Pancreas (tissue), 10 donors: ENCODE data around the gene RBM17. TPM values are rescaled to one million over a fixed set of nuclear protein-coding genes. Genes with fewer than 3 reads are reported as not detected.
A peak's percentile ranks its signal among the peaks of the same experiment; 100 is the strongest.
"Not testable (repeated sequence)": the region's sequence is repeated elsewhere in the genome, so short reads cannot be mapped to it uniquely, and the experiment has no call there.

Experiments used
- ATAC-seq, 4 donors: fragments of 200-7000 bp; cut with Tn5 transposase; one replicate each; pipeline versions ENCODE4 v1.8.0 to v1.9.1; 2020; ENCODE audit warnings: mild to moderate bottlenecking in 4 of 4, moderate library complexity in 4 of 4
- DNase-seq, 6 donors: peaks; one replicate each; pipeline ENCODE4 v3.0.0-alpha.2; 2020
- FAIRE-seq: peaks from 2 replicates; lab custom pipeline; 2012; peaks lifted over from hg19 to GRCh38; lab: Jason Lieb, UNC
- H3K27ac ChIP-seq, 4 donors: fragments of 200-600 bp; sonication (generic); 1 replicate in 3 of 4; 2 replicates in 1 of 4; pipeline versions ENCODE4 v1.5.0 to v1.8.0; 2020
- H3K27me3 ChIP-seq, 4 donors: fragments of 200-600 bp; one replicate each; pipeline ENCODE4 v1.8.0; 2021
- H3K36me3 ChIP-seq, 3 donors: fragments of 200-600 bp; sonication (generic) in 1 of 3; one replicate each; pipeline versions ENCODE4 v1.5.0 to v1.8.0; 2020 to 2021
- H3K4me1 ChIP-seq, 3 donors: fragments of 200-600 bp; one replicate each; pipeline ENCODE4 v1.8.0; 2021
- H3K4me3 ChIP-seq, 4 donors: fragments of 200-600 bp; sonication (generic) in 2 of 4; one replicate each; pipeline versions ENCODE4 v1.5.0 to v1.8.0; 2020 to 2021
- H3K9me3 ChIP-seq, 4 donors: fragments of 200-600 bp; one replicate each; pipeline ENCODE4 v1.8.0; 2021
- WGBS, 2 donors: extraction: QIAGEN DNeasy Blood & Tissue Kit; methylation state at CpG; one replicate each; pipeline ENCODE4 v1.1.7; 2013; 5-methylcytosine and 5-hydroxymethylcytosine counted together
- intact Hi-C, 3 donors: fragments of 100-400 bp; cut with DNase I; formaldehyde crosslinking; loops; one replicate each; pipeline versions ENCODE4 v1.11.1 to v1.14.2; 2022
- polyA plus RNA-seq, 2 donors: library from polyadenylated mRNA; stranded (reverse); fragments of 200-250 nt; gene quantifications; one replicate each; pipeline ENCODE4 v1.2.3, GENCODE V29; 2013
- total RNA-seq, 6 donors: library from RNA; stranded (reverse); fragmentation: NEBNext Ultra II Directional in 4 of 6; extraction: Animal tissue kit (Norgen Biotek cat#: 25700) in 4 of 6; gene quantifications; one replicate each; pipeline versions ENCODE4 v1.2.1 to v1.2.4, GENCODE V29; 2021 to 2023
- TF ChIP-seq, protein P1 (sequence below), 4 donors: fragments of 200-600 bp; sonication (generic) in 3 of 4; IDR thresholded peaks; one replicate each; pipeline versions ENCODE4 v1.5.0 to v1.8.0; 2021; ENCODE audit warnings: antibody characterized with exemption in 4 of 4
- donor health status: healthy with polysubstance abuse.
- donor health status: DM: no; HTN: no; CAD: no; lungs with moderate emphysema.
- donor health status: DM: no; HTN: no; CAD: no.
- donor health status: control.
- donor health status: control.
- donor health status: Bipolar disorder and iron deficiency.
- donor health status: DM: yes; HTN: yes; CAD: no.
- donor health status: DM: no; HTN: no; CAD: no.
- donor health status: DM: no; HTN: no; CAD: no.
- donor health status: DM: yes; HTN: yes; CAD: no.

RBM17 gene, protein sequence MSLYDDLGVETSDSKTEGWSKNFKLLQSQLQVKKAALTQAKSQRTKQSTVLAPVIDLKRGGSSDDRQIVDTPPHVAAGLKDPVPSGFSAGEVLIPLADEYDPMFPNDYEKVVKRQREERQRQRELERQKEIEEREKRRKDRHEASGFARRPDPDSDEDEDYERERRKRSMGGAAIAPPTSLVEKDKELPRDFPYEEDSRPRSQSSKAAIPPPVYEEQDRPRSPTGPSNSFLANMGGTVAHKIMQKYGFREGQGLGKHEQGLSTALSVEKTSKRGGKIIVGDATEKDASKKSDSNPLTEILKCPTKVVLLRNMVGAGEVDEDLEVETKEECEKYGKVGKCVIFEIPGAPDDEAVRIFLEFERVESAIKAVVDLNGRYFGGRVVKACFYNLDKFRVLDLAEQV
- total RNA-seq: 10 to 100 TPM; 31.0 to 52.7 (median 38.9) TPM
- 100 to 1,000 TPM in 1 of 2 donors, 10 to 100 TPM in 1; 83.7 to 101 TPM for polyA plus RNA-seq

DNA sequence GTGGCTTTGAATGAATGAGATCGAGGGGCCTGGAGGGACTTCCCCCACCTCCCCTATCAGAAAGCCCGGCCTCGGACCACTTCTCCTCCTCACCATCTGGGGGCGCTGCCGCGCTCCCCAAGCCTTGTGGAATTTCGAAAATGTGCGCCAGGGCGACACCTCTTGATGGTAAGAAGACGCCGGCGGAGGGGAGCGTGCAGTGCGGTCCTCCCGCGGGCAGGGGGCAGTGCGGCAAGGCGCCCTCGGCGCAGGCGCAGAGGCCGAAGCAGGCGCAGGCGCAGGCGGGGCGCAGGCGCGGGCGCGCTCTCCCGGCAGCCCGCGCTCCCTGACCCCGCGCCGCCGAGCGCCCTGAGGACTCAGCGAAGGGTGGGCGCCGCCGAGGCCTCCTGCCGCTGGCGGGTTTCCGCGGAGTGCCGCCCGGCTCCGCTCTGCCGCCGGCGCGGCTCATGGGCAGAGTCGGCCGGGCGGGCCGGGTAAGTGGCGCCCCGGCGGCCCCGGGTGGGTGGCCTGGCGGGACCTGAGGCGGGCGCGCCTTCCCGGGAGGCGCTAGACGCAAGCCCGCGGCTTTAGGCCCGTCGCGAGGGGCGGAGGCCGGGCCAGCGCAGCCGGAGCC lies at the start of gene RBM17:
RBM17 (plus strand) TSS at position 314 of the 613 bp plus-strand sequence. CDS start 8,032 bp downstream, outside the sequence.
- ATAC-seq (peak; percentile 87 to 95 (median 91)), FAIRE-seq (no peak), DNase-seq (peak; percentile 89 to 98 (median 97))
- TF ChIP-seq, protein P1, sequence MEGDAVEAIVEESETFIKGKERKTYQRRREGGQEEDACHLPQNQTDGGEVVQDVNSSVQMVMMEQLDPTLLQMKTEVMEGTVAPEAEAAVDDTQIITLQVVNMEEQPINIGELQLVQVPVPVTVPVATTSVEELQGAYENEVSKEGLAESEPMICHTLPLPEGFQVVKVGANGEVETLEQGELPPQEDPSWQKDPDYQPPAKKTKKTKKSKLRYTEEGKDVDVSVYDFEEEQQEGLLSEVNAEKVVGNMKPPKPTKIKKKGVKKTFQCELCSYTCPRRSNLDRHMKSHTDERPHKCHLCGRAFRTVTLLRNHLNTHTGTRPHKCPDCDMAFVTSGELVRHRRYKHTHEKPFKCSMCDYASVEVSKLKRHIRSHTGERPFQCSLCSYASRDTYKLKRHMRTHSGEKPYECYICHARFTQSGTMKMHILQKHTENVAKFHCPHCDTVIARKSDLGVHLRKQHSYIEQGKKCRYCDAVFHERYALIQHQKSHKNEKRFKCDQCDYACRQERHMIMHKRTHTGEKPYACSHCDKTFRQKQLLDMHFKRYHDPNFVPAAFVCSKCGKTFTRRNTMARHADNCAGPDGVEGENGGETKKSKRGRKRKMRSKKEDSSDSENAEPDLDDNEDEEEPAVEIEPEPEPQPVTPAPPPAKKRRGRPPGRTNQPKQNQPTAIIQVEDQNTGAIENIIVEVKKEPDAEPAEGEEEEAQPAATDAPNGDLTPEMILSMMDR (IDR thresholded peaks at IDR 0.05): peak; percentile 100
- no peaks in the 10 kb centered on the region for H3K27me3 ChIP-seq
- no peaks in the 10 kb centered on the region for H3K36me3 ChIP-seq
- intact Hi-C loops: no loop called here
- 0 to 1% methylated on average over 60 to 77 of the region's 77 CpGs for WGBS, 2 donors
- H3K4me1 ChIP-seq: peaks cover 0 to 28% (median 9%) of the 10 kb centered on the region in 3 donors
- peak within 1 kb of the TSS; percentile 42 to 68 (median 64) for H3K27ac ChIP-seq
- peak within 1 kb of the TSS; percentile 68 to 96 (median 88) for H3K4me3 ChIP-seq
- H3K9me3 ChIP-seq: no peaks in the 10 kb centered on the region

DNA sequence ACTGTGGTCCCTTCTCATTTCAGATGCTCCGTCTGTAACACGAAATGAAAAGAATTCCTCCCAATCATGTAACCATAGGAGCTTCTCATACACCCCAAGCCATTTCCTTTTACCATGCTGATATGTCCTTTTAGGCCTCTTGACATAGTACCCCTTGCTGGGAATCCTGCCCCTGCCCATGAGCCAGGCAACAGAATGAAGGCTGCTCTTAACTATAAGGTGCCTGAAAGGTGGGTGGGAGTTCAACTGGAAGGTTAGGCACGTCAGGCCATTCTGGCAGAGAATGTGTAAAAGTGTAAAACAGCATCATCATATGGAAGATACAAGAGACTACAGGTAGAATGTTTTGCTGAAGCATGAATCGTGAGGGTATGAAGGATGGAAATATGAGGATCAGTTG lies 49.1 kb upstream of the RBM17 start:
- H3K27me3 ChIP-seq: no peaks in the 10 kb centered on the region

DNA sequence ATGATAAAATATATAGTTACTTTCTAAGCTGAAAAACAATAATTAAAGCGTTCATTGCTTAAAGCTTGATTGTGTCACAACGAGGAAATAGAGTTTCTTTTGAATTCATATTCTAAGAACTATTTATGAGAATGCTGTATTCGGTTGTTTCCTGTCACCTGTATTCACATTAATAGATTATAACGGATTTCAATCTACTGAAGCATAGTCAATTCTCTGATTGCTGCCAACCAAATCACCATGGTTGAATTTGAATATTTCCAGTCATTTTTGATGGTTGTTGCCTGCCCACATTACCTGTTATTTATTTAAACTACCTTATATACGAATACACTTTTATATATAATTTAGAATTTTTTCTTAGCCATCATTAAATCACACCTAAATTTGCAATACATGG lies 48.6 kb upstream of the RBM17 start:
- FAIRE-seq (no peak), ATAC-seq (no peak), DNase-seq (no peak)
- Histone ChIP-seq H3K9me3 (no peaks in the 10 kb centered on the region), H3K27ac (no peak overlapping the region), H3K27me3 (no peaks in the 10 kb centered on the region), H3K4me3 (no peak overlapping the region), H3K36me3 (no peaks in the 10 kb centered on the region), H3K4me1 (no peaks in the 10 kb centered on the region)
- 71 to 86% methylated on average over 5 of the region's 5 CpGs for WGBS, 2 donors
- TF ChIP-seq, protein P1 (IDR thresholded peaks at IDR 0.05): no peak
- intact Hi-C loops: no loop called here

More for the DNA sequence above, 49.1 kb upstream of the RBM17 start:
- Histone ChIP-seq H3K9me3 (no peaks in the 10 kb centered on the region), H3K4me3 (no peak overlapping the region), H3K27ac (no peak overlapping the region), H3K36me3 (no peaks in the 10 kb centered on the region), H3K4me1 (no peaks in the 10 kb centered on the region)
- no peak for FAIRE-seq
- 81 to 82% methylated on average over 4 of the region's 4 CpGs for WGBS, 2 donors
- no peak for ATAC-seq
- no peak for DNase-seq
- TF ChIP-seq, protein P1 (IDR thresholded peaks at IDR 0.05): no peak
- intact Hi-C loops: no loop called here

DNA sequence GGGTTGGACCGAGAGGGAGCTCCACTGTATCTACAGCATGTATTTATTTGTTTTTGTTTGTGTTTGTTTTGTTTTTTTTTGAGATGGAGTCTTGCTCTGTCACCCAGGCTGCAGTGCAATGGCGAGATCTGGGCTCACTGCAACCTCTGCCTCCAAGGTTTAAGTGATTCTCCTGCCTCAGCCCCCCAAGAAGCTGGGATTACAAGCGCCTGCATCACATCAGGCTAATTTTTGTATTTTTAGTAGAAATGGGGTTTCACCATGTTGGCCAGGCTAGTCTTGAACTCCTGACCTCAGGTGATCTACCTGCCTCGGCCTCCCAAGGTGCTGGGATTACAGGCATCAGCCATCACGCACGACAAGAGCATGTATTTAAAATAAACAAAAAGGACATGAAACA lies 45.5 kb upstream of the RBM17 start:
- WGBS, 2 donors: 76 to 83% methylated on average over 6 of the region's 6 CpGs
- H3K27ac ChIP-seq, H3K4me1 ChIP-seq, H3K4me3 ChIP-seq, ATAC-seq, FAIRE-seq, H3K36me3 ChIP-seq, intact Hi-C loops, H3K27me3 ChIP-seq, H3K9me3 ChIP-seq, DNase-seq: not testable (repeated sequence)

DNA sequence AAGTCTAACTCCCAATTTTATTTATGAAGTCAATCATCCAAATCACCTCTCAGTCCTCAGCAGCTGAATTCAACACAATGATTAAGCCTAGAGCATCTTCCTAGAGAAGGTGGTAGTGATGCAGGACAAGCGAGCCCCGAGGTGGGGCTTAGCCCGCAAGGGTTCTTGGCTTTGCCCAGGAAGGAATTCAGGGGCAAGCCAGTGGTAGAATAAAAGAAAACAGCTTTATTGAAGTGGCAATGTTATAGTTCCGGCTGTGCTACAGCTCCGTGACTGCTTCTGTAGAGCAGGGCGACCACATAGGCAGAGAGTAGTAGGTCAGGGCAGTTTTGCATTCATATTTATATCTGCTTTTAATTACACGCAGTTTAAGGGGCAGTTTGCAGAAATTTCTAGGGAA lies 44.8 kb upstream of the RBM17 start:
- Histone ChIP-seq H3K36me3 (no peaks in the 10 kb centered on the region), H3K4me3 (no peak overlapping the region), H3K9me3 (no peaks in the 10 kb centered on the region), H3K27ac (no peak overlapping the region), H3K4me1 (no peaks in the 10 kb centered on the region), H3K27me3 (no peaks in the 10 kb centered on the region)
- DNase-seq: no peak
- no peak for FAIRE-seq
- ATAC-seq: no peak
- TF ChIP-seq, protein P1 (IDR thresholded peaks at IDR 0.05): no peak
- intact Hi-C loops: no loop called here
- WGBS, 2 donors: 72 to 77% methylated on average over 7 of the region's 7 CpGs
